GM18526 (cell line): ENCODE results near the gene ANKRD40.
A peak's percentile ranks its signal among the peaks of the same experiment; 100 is the strongest.

Source experiments
- POLR2A ChIP-seq: IDR thresholded peaks from 3 replicates; pipeline ENCODE4 v1.6.1; 2011; ENCODE audit not compliant: insufficient read length; ENCODE audit errors: extremely low read depth

Gene ANKRD40

GRCh38 chr17:50721194-50722010, 13.7 kb upstream of the ANKRD40 start:
- TF ChIP-seq POLR2A, result no peak

- no peak for TF ChIP-seq POLR2A
Measured at GRCh38 chr17:50719924-50720794, 12.4 kb upstream of the ANKRD40 start.

GRCh38 chr17:50719144-50719923, 11.6 kb upstream of the ANKRD40 start, which contains the start of gene LUC7L3:
TSS of gene LUC7L3 (plus strand) at chr17:50719603. CDS start at chr17:50719733, 130 bp downstream.
- peak; percentile 94 for TF ChIP-seq POLR2A

- no peak for TF ChIP-seq POLR2A
Measured at GRCh38 chr17:50715471-50715870, 7.8 kb upstream of the ANKRD40 start.

- no peak for TF ChIP-seq POLR2A
Measured at GRCh38 chr17:50712641-50713040, 4.9 kb upstream of the ANKRD40 start.

GRCh38 chr17:50710650-50711049, 2.9 kb upstream of the ANKRD40 start:
- no peak for TF ChIP-seq POLR2A

GRCh38 chr17:50710025-50710424, 2.3 kb upstream of the ANKRD40 start:
- no peak for TF ChIP-seq POLR2A

- TF ChIP-seq POLR2A, result no peak
Measured at GRCh38 chr17:50708050-50709000, 611 bp upstream of the ANKRD40 start.

GRCh38 chr17:50703162-50703561, 4.6 kb downstream of the ANKRD40 start:
- no peak for TF ChIP-seq POLR2A

GRCh38 chr17:50699410-50699809, 8.3 kb downstream of the ANKRD40 start:
- TF ChIP-seq POLR2A, result no peak

GRCh38 chr17:50697663-50698272, 9.9 kb downstream of the ANKRD40 start:
- TF ChIP-seq POLR2A, result no peak

GRCh38 chr17:50697062-50697461, 10.7 kb downstream of the ANKRD40 start:
- no peak for TF ChIP-seq POLR2A

GRCh38 chr17:50696365-50696879, 11.3 kb downstream of the ANKRD40 start:
- TF ChIP-seq POLR2A, result no peak
